ENCODE data around the gene PDS5B. TPM values are rescaled to one million over a fixed set of nuclear protein-coding genes. Genes with fewer than 3 reads are reported as not detected.
"Not testable (repeated sequence)": the region's sequence is repeated elsewhere in the genome, so short reads cannot be mapped to it uniquely, and the experiment has no call there.

Gene PDS5B
- total RNA-seq, 4 donors from 2014 or later = 26.6 to 61.1 (median 28.9) TPM

GRCh38 chr13:32542221-32542620 is 44.0 kb upstream of the PDS5B start:
- H3K27me3 ChIP-seq = no peaks in the 10 kb centered on the region
- H3K27ac ChIP-seq = no peak overlapping the region
- H3K9me3 ChIP-seq = no peaks in the 10 kb centered on the region
- TF ChIP-seq CTCF (IDR thresholded peaks at IDR 0.05) (no peak), POLR2A (IDR thresholded peaks at IDR 0.05) (no peak)
- H3K36me3 ChIP-seq = no peaks in the 10 kb centered on the region
- no peak overlapping the region for H3K4me3 ChIP-seq
- H3K4me1 ChIP-seq = peaks cover 0 to 4% (median under 1%) of the 10 kb centered on the region in 4 donors
- DNase-seq = no peak

GRCh38 chr13:32545083-32545482 is 41.2 kb upstream of the PDS5B start:
- Histone ChIP-seq H3K4me3 (no peak overlapping the region), H3K27me3 (no peaks in the 10 kb centered on the region), H3K4me1 (no peaks in the 10 kb centered on the region)

GRCh38 chr13:32548837-32549236 is 37.4 kb upstream of the PDS5B start:
- H3K4me3 ChIP-seq = no peak overlapping the region
- no peak overlapping the region for H3K27ac ChIP-seq
- no peaks in the 10 kb centered on the region for H3K27me3 ChIP-seq
- TF ChIP-seq POLR2A (IDR thresholded peaks at IDR 0.05) (no peak), CTCF (IDR thresholded peaks at IDR 0.05) (no peak)
- no peaks in the 10 kb centered on the region for H3K9me3 ChIP-seq
- DNase-seq = no peak
- H3K4me1 ChIP-seq = no peaks in the 10 kb centered on the region
- H3K36me3 ChIP-seq = no peaks in the 10 kb centered on the region

More at GRCh38 chr13:32545083-32545482, 41.2 kb upstream of the PDS5B start:
- TF ChIP-seq POLR2A (IDR thresholded peaks at IDR 0.05) = no peak
- TF ChIP-seq CTCF (IDR thresholded peaks at IDR 0.05) = no peak
- Histone ChIP-seq H3K27ac (no peak overlapping the region), H3K36me3 (no peaks in the 10 kb centered on the region), H3K9me3 (no peaks in the 10 kb centered on the region)
- no peak for DNase-seq

- no peak overlapping the region for H3K27ac ChIP-seq
- H3K4me1 ChIP-seq = no peaks in the 10 kb centered on the region
- DNase-seq = no peak
- TF ChIP-seq POLR2A (IDR thresholded peaks at IDR 0.05) (no peak), CTCF (IDR thresholded peaks at IDR 0.05) (no peak)
- no peaks in the 10 kb centered on the region for H3K9me3 ChIP-seq
- no peak overlapping the region for H3K4me3 ChIP-seq
- no peaks in the 10 kb centered on the region for H3K27me3 ChIP-seq
- H3K36me3 ChIP-seq = no peaks in the 10 kb centered on the region
Observed at GRCh38 chr13:32549788-32550187, 36.5 kb upstream of the PDS5B start.

- Histone ChIP-seq H3K9me3 (no peaks in the 10 kb centered on the region), H3K36me3 (no peaks in the 10 kb centered on the region), H3K4me3 (no peak overlapping the region), H3K27ac (no peak overlapping the region), H3K4me1 (no peaks in the 10 kb centered on the region), H3K27me3 (no peaks in the 10 kb centered on the region)
- TF ChIP-seq CTCF (IDR thresholded peaks at IDR 0.05) (no peak), POLR2A (IDR thresholded peaks at IDR 0.05) (no peak)
- no peak for DNase-seq
Observed at GRCh38 chr13:32553720-32554119, 32.5 kb upstream of the PDS5B start.

GRCh38 chr13:32555613-32556012 is 30.6 kb upstream of the PDS5B start:
- TF ChIP-seq CTCF (IDR thresholded peaks at IDR 0.05) (no peak), POLR2A (IDR thresholded peaks at IDR 0.05) (no peak)
- H3K9me3 ChIP-seq = no peaks in the 10 kb centered on the region
- H3K4me1 ChIP-seq = no peaks in the 10 kb centered on the region
- no peak overlapping the region for H3K4me3 ChIP-seq
- H3K36me3 ChIP-seq = no peaks in the 10 kb centered on the region
- no peak overlapping the region for H3K27ac ChIP-seq
- no peak for DNase-seq
- H3K27me3 ChIP-seq = no peaks in the 10 kb centered on the region

- not testable (repeated sequence) for H3K4me3 ChIP-seq, H3K27ac ChIP-seq, H3K9me3 ChIP-seq, H3K36me3 ChIP-seq, H3K4me1 ChIP-seq, DNase-seq, H3K27me3 ChIP-seq
Observed at GRCh38 chr13:32560842-32561241, 25.4 kb upstream of the PDS5B start.

GRCh38 chr13:32575687-32576086 is 10.6 kb upstream of the PDS5B start:
- H3K4me1 ChIP-seq, H3K27ac ChIP-seq, H3K27me3 ChIP-seq, H3K4me3 ChIP-seq, H3K36me3 ChIP-seq, DNase-seq: not testable (repeated sequence)
- H3K9me3 ChIP-seq = peaks cover 0 to 11% (median 4%) of the 10 kb centered on the region in 4 donors

Data from Peyer's patch (tissue), 4 donors.